Psoas muscle (tissue), 8 donors: ENCODE measurements around the gene NAV2. TPM values are rescaled to one million over a fixed set of nuclear protein-coding genes. Genes with fewer than 3 reads are reported as not detected.

Source experiments
- ATAC-seq, 4 donors: fragments of 200-7000 bp; cut with Tn5 transposase; one replicate each; pipeline ENCODE4 v1.9.1; 2020; ENCODE audit warnings: moderate library complexity in 3 of 4, mild to moderate bottlenecking in 2 of 4
- DNase-seq, 2 donors: peaks; one replicate each; pipeline ENCODE4 v3.0.0-alpha.2; 2020
- H3K27ac ChIP-seq: fragments of 200-600 bp; one replicate; pipeline ENCODE4 v1.8.0; 2022
- H3K27me3 ChIP-seq, 3 donors: fragments of 200-600 bp in 1 of 3; one replicate each; pipeline versions ENCODE4 v1.6.1 to v1.8.0; 2013 to 2022; ENCODE audit warnings: low read length in 2 of 3, mild to moderate bottlenecking in 2 of 3, moderate library complexity in 1 of 3; ENCODE audit not compliant: insufficient read depth in 3 of 3
- H3K36me3 ChIP-seq, 2 donors: fragments of 200-600 bp in 1 of 2; one replicate each; pipeline versions ENCODE4 v1.6.1 to v1.8.0; 2013 to 2022; ENCODE audit warnings: low read depth in 1 of 2, mild to moderate bottlenecking in 1 of 2, moderate library complexity in 1 of 2; ENCODE audit not compliant: insufficient read depth in 1 of 2
- H3K4me1 ChIP-seq: fragments of 200-600 bp; one replicate; pipeline ENCODE4 v1.8.0; 2022
- H3K4me3 ChIP-seq: fragments of 200-600 bp; one replicate; pipeline ENCODE4 v1.8.0; 2022; ENCODE audit warnings: mild to moderate bottlenecking
- H3K9me3 ChIP-seq: fragments of 200-600 bp; one replicate; pipeline ENCODE4 v1.8.0; 2022
- CTCF ChIP-seq: fragments of 200-600 bp; IDR thresholded peaks from one replicate; pipeline ENCODE4 v1.8.0; 2022; ENCODE audit warnings: antibody characterized with exemption
- WGBS, 3 donors: extraction: QIAGEN DNeasy Blood & Tissue Kit; methylation state at CpG; one replicate each; pipeline versions ENCODE4 v1.1.6 to v1.1.7; 2013; 5-methylcytosine and 5-hydroxymethylcytosine counted together
- intact Hi-C, 2 donors: fragments of 100-400 bp; cut with DNase I; formaldehyde crosslinking; loops; one replicate each; pipeline versions ENCODE4 v1.11.0 to v1.14.2; 2022
- polyA plus RNA-seq, 3 donors: library from polyadenylated mRNA; stranded (reverse); fragments of 200-250 nt; gene quantifications; one replicate each; pipeline ENCODE4 v1.2.3, GENCODE V29; 2013
- total RNA-seq, 4 donors: library from RNA; stranded (reverse); fragmentation: NEBNext Ultra II Directional in 2 of 4; extraction: Animal tissue kit (Norgen Biotek cat#: 25700) in 2 of 4; gene quantifications; one replicate each; pipeline versions ENCODE4 v1.2.1 to v1.2.4, GENCODE V29; 2021 to 2023
- donor health status: healthy with polysubstance abuse.
- donor health status: DM: no; HTN: no; CAD: no; lungs with moderate emphysema.
- donor health status: Bipolar disorder and iron deficiency.
- donor health status: healthy.
- donor health status: DM: yes; HTN: yes; CAD: no.
- donor health status: DM: no; HTN: no; CAD: no.
- donor health status: DM: no; HTN: no; CAD: no.
- donor health status: DM: yes; HTN: yes; CAD: no.

The NAV2 gene
- total and polyA plus RNA-seq, 7 donors: 0.68 to 21.8 (median 2.9) TPM

DNA sequence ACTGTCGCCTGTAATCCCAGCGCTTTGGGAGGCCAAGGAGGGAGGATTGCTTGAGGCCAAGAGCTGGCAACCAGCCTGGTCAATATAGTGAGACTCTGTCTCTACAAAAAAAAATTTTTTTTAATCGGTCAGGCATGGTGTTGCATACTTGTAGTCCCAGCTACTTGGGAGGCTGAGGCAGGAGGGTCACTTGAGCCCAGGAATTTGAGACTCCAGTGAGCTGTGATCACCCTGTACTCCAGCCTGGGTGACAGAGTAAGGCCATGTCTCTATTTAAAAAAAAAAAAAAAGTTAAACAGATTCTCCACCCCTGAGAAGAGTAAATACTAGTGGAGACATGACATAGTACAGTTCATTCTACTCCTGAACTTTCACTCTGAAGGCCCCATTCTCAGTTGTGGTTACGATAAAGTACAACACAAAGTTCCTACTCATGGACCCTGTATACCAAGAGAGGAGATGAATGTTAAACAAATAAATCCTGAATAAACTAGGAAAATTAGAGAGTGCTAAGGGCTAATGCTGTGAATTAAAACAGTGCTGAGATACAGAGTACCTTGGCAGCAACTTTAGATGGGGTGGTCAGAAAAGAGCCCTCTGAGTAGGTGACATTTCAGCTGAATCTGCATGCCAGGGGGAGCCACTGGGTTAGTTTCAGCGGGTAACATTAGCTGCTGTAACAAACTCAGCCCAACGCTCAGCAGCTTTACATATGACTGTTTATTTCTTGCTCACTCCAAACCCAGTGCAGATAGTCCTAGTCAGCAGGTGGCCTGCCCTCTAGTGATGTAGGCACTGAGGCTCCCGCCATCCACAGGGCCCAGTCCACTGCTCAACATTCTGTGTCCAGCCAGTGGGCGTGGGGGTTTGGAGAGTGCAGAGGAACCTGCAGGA is 372.5 kb downstream of the NAV2 start:
- no peak overlapping the region for H3K27ac ChIP-seq
- WGBS, 3 donors: 83 to 86% (median 85%) methylated on average over 8 of the region's 8 CpGs

GRCh38 chr11:20085918-20086317 is 373.3 kb downstream of the NAV2 start:
- ATAC-seq: no peak
- intact Hi-C loops: no loop called here
- no peak for DNase-seq
- Histone ChIP-seq H3K27me3 (no peaks in the 10 kb centered on the region), H3K36me3 (peaks cover 2 to 20% of the 10 kb centered on the region in 2 donors), H3K4me1 (peaks cover 3% of the 10 kb centered on the region), H3K9me3 (no peaks in the 10 kb centered on the region), H3K4me3 (no peak overlapping the region), H3K27ac (no peak overlapping the region)
- 98 to 99% (median 98%) methylated on average over 5 of the region's 5 CpGs for WGBS, 3 donors
- no peak for TF ChIP-seq CTCF

More for the DNA sequence above, 372.5 kb downstream of the NAV2 start:
- Histone ChIP-seq H3K4me1 (peaks cover 3% of the 10 kb centered on the region), H3K36me3 (peaks cover 2 to 26% of the 10 kb centered on the region in 2 donors), H3K27me3 (no peaks in the 10 kb centered on the region), H3K4me3 (no peak overlapping the region), H3K9me3 (no peaks in the 10 kb centered on the region)
- peak in 2 of 4 donors; percentile 29 to 61 for ATAC-seq
- intact Hi-C loops: no loop called here
- no peak for DNase-seq
- no peak for TF ChIP-seq CTCF

DNA sequence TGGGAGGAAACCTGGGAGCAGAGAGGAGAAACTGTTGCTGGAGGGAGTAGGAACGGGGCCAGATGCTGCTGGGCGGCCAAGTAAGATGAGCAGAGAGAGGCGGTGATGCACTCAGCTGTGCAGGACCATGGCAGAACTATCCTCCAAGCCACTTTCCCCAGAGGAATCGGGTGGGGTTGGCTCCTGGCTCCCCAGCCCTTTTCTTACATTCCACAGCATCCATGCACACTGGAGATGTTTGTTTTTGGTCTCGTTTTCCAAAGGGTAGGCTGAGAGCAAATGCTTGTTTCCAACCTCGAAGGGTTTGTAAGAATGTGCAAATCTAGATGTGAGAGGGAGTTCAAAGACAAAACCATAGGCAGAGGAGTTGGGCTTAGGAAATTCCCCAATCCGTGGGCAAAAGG is 374.5 kb downstream of the NAV2 start:
- intact Hi-C loops: no loop called here
- Histone ChIP-seq H3K27me3 (no peaks in the 10 kb centered on the region), H3K4me1 (peaks cover 3% of the 10 kb centered on the region), H3K9me3 (no peaks in the 10 kb centered on the region), H3K4me3 (no peak overlapping the region), H3K27ac (no peak overlapping the region), H3K36me3 (peaks cover 6 to 31% of the 10 kb centered on the region in 2 donors)
- no peak for DNase-seq
- ATAC-seq: no peak
- TF ChIP-seq CTCF: no peak
- 84 to 87% (median 86%) methylated on average over 7 of the region's 7 CpGs for WGBS, 3 donors

DNA sequence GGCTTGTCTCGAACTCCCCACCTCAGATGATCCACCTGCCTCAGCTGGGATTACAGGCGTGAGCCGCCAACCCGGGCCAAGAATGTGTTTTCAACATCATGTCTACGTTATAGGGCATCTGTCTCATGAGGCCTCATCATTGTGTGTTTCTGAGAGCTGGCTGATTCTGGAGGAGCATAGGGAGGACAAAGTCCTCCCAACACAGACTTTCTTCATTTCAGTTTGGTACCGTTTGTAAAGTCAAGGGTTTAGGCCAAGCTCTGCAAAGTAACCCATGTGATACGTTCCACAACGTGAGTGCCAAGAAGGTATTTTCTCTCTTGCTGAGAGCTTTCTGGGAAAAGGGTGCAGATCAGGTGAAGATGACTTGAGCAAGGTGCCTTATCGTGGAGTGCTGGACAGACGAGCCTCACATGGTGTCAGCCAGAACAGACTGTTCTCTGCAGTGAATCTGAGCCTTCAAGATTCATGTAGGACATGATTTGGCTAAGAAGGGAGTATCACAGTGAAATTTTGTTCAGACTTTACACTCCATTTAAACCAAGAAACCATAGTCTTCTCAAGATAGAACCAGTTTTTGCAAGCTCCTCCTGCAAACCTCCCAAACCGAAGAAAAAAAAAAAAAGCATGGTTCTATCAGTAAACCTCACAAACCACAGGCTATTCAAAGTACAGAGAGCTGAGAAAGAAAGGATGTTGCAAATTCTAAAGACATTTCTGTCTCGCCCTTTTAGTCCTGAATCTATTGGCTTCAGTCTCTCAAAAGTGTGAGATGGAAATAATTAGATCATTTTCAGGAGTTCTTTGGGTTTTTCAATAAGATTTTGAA is 376.0 kb downstream of the NAV2 start:
- 45 to 85% (median 52%) methylated on average over 12 of the region's 12 CpGs for WGBS, 3 donors

More for the DNA sequence above, 376.0 kb downstream of the NAV2 start:
- Histone ChIP-seq H3K9me3 (no peaks in the 10 kb centered on the region), H3K4me3 (no peak overlapping the region), H3K27ac (no peak overlapping the region), H3K4me1 (peaks cover 3% of the 10 kb centered on the region), H3K36me3 (peaks cover 4 to 25% of the 10 kb centered on the region in 2 donors), H3K27me3 (no peaks in the 10 kb centered on the region)
- TF ChIP-seq CTCF: no peak
- peak in 2 of 4 donors; percentile 46 to 83 for ATAC-seq
- intact Hi-C loops: no loop called here
- DNase-seq: no peak
